ENCODE results near the gene MYO18A.
"Not testable (repeated sequence)": the region's sequence is repeated elsewhere in the genome, so short reads cannot be mapped to it uniquely, and the experiment has no call there.

Gene MYO18A, protein sequence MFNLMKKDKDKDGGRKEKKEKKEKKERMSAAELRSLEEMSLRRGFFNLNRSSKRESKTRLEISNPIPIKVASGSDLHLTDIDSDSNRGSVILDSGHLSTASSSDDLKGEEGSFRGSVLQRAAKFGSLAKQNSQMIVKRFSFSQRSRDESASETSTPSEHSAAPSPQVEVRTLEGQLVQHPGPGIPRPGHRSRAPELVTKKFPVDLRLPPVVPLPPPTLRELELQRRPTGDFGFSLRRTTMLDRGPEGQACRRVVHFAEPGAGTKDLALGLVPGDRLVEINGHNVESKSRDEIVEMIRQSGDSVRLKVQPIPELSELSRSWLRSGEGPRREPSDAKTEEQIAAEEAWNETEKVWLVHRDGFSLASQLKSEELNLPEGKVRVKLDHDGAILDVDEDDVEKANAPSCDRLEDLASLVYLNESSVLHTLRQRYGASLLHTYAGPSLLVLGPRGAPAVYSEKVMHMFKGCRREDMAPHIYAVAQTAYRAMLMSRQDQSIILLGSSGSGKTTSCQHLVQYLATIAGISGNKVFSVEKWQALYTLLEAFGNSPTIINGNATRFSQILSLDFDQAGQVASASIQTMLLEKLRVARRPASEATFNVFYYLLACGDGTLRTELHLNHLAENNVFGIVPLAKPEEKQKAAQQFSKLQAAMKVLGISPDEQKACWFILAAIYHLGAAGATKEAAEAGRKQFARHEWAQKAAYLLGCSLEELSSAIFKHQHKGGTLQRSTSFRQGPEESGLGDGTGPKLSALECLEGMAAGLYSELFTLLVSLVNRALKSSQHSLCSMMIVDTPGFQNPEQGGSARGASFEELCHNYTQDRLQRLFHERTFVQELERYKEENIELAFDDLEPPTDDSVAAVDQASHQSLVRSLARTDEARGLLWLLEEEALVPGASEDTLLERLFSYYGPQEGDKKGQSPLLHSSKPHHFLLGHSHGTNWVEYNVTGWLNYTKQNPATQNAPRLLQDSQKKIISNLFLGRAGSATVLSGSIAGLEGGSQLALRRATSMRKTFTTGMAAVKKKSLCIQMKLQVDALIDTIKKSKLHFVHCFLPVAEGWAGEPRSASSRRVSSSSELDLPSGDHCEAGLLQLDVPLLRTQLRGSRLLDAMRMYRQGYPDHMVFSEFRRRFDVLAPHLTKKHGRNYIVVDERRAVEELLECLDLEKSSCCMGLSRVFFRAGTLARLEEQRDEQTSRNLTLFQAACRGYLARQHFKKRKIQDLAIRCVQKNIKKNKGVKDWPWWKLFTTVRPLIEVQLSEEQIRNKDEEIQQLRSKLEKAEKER (N-terminal part only)

GRCh38 chr17:29180034-29180787, at the start of gene MYO18A:
Gene MYO18A (minus strand): TSS chr17:29180398. CDS start chr17:29166940, 13,458 bp downstream.
- FAIRE-seq = no peak

DNA sequence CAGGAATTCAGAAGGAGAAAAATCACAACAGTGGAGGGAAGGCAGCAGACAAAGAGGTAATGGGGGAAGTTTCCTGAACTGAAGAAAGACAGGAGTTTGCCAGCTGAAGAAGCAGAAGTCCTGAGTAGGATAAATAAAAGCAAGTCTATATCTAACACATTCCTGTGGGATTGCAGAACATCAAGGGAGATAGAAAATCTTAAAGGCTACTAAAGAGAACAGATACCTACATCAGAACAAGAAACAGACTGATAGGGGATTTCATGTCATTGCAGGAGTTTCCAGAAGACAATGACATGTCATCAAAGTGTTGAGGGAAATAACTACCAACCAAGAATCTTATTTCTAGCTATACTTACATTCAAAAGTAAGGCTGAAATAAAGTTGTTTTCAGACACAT, 45.2 kb upstream of the MYO18A start:
- FAIRE-seq = no peak

DNA sequence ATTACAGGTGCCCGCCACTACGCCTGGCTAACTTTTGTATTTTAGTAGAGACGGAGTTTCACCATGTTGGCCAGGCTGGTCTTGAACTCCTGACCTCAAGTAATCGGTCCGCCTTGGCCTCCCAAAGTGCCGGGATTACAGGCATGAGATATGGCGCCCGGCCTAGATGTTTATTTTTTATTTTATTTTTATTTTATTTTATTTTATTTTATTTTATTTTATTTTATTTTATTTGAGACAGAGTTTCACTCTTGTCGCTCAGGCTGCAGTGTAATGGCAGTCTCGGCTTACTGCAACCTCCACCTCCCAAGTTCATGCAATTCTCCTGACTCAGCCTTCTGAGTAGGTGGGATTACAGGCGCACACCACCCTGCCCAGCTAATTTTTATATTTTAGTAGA, 41.1 kb upstream of the MYO18A start:
- not testable (repeated sequence) for FAIRE-seq

GRCh38 chr17:29219378-29220047, 39.3 kb upstream of the MYO18A start:
- peak; percentile 95 for FAIRE-seq

DNA sequence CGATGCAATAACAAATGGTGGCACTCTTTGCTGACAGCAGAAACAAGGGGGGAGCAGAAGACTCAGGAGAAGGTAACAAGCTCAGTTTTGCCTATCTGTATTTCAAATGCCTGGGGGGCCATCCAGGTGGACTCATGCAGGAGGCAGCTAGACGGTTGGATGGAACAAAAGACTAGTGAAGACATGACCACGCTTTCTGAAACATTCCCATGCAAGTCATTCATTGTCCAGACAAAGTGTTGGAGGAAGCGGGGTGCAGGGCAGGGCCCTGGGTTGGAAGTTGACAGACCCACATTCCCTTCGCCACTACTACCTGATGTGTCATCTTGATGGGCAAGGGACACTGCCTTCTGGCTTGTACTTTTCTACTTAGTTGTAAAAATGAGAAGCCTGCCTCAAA, 36.7 kb upstream of the MYO18A start:
- FAIRE-seq = no peak

- no peak for FAIRE-seq
These were observed 36.0 kb upstream of the MYO18A start for GRCh38 chr17:29216181-29216580.

- no peak for FAIRE-seq
These were observed 35.5 kb upstream of the MYO18A start for GRCh38 chr17:29215717-29216116.

DNA sequence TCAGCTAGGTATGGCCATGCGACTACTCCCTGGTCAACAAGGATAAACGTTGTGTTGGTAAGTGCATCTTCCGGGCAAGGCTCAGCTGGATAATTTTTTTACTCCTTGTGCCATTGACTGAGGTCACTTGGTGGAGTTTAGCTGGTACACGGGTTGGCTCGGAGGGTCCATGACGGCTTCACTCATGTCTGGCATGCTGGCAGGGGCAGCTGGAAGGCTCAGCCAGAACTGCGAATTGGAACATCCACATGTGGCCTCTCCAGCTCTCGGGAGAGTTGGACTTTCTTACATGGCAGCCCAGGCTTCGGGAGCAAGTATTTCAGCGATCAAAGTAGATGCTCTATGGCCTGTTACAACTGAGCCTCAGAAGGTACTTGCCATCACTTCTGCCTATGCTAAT, 35.0 kb upstream of the MYO18A start:
- no peak for FAIRE-seq

DNA sequence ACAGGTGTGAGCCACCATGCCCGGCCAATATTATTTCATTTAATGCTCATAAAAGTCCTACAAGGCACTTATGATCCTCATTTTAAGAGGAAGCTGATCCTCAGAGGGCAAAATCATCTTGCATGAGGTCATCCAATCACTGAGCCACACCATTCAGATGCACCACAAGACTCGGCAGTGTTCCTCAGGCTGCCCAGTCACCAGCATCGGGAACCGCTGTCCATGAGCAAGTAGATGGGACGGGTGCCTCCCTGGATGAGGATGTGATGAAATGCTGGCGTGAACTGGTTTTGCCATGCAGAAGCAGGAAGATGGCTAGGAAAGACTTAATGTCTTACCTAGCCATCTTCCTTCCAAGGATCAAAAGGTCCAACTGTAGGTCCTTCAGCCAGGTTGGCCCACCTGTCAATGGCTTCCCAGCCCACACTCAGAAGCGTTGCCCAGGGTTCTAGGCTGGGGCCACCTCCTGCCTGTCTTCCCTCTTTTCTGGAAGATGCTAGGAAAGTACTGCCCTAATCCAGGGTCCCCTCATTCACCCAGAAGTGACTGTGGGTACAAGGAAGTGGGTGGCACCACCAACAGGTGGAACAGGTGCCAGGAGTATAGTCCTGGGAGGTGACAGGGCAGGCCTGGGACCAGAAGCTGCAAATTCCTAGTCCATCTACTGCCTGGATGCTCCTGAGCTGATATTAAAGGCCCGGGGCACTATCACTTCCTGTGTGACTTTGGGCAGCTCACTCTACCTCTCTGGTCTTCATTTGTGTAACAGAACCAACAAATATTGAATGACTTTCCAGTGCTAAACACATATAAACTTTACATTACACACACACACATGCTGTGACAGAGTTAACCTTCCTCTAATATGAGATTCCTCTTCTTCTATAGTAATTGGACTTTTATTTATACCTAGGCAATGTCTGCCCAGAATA, 34.3 kb upstream of the MYO18A start:
- FAIRE-seq = no peak

DNA sequence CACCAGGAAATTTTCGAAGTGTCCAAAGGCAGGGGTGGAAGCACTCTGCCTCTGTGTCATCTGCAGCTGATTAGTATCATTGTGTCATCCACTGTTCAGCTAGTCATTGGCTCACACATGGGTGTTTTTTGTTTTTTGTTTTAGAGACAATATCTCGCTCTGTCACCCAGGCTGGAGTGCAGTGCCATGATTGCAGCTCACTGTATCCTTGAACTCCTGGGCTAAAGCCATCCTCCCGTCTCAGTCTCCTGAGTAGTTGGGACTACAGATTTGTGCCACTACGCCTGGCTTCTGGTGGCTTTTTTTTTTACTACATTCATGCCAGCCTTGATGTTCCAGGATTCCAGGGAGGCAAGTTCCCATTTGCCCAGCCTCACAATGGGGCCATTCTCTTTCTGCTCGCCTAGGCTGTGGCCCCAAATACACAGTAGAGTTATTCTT, 32.5 kb upstream of the MYO18A start:
- no peak for FAIRE-seq

- no peak for FAIRE-seq
These were observed 32.0 kb upstream of the MYO18A start for GRCh38 chr17:29212094-29212631.

- FAIRE-seq = no peak
These were observed 30.7 kb upstream of the MYO18A start for GRCh38 chr17:29210879-29211278.

DNA sequence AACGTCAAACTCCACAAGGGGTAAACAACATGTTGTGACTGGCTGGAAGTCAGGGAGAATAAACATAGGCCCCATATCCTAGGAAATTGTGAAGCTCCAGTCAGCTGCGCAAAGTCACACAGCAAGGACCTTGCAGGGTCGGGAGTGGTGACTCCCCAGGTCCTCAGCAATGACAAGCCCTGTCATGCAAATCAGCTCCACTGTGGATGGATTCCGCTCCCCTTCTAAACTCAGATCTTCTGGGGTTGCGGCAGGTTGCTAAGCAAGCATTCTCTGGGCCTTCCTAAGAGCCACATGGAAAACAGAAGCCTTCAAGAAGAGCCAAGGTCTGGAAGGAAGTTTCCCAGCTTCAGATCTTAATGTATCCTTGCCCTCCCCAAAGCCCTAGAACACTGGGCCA, 28.9 kb upstream of the MYO18A start:
- no peak for FAIRE-seq

- no peak for FAIRE-seq
These were observed 27.8 kb upstream of the MYO18A start for GRCh38 chr17:29207975-29208374.

DNA sequence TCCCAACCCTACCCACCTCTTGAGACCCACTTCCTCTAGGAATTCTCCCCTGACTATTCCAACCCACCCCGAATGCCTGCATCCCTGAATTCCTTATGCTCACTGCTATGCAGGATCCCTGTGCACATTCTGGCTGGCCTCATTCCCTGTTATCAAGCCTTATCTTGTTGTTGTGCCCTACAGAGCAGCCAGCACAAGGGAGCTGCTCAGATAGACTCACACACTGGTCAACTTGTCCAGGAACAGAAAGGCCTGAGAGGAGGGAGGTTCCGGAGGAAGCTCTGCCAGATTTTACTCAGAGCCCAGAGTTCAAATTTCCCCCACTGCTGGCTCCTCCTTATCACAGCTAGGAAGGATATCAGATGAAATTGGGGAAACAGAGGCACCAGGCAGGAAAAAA, 24.8 kb upstream of the MYO18A start:
- FAIRE-seq = no peak

DNA sequence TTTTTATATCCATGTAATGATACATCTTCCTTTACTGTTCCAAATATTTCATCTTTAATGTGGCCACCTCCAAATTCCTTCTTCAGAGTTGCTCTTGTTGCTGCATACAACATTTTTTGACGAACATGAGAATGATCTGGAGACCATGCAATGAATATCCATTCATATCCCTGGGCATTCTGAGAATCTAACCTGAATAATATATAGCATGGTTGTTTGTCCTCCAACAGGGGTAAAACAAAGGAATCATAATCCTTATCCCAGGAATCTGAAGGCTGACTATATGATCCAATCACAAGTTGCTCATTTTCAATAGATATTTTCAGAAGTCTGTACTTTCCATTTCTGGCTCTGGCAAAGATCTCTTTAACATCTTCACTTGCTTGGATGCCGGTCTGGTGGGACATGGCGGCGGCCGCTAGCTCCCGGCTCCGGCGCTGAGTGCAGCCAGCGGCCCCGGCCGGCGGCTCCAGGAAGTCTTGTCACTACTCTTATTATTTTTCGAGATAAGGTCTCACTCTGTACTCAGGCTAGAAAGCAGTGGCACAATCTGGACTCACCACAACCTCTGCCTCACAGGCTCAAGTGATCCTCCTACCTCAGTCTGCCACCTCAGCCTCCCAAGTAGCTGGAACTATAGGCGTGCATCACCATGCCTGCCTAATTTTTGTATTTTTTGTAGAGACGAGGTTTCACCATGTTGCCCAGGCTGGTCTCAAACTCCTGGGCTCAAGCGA, 24.0 kb upstream of the MYO18A start:
- not testable (repeated sequence) for FAIRE-seq

DNA sequence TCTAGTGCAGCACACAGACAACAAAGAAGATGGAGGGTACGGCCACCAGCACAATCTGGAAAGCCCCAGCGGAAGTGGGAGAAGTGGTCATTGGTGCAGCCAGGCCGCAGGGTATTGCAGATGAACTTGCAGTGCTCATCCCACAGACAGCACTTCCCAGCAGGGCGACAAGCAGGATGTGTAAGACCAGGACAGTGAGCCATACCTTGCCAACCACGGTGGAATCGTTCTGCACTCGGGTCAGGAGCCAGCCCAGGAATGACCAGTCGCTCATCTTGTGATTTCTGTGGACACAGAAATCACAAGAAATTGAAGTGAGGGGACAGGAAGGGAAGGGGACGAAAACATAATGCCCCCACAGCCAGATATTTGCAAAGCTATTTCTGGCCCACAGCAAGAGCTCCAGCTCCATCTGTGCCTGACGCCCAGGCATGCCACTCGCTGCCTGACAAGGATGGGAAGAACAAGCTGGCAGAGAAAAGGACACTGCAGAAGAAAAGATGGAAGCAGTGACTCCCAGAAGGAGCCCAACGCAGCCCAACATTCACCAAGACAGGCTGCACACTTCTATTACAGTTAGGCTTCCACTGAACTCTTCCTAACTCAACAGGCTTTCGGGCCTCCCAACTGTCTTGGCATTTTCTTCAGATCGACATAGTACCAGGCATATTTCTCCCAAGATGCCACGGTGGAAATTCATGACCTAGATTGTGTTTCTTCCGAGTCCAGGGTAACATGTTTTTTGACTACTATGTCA, 17.5 kb upstream of the MYO18A start:
- no peak for FAIRE-seq

DNA sequence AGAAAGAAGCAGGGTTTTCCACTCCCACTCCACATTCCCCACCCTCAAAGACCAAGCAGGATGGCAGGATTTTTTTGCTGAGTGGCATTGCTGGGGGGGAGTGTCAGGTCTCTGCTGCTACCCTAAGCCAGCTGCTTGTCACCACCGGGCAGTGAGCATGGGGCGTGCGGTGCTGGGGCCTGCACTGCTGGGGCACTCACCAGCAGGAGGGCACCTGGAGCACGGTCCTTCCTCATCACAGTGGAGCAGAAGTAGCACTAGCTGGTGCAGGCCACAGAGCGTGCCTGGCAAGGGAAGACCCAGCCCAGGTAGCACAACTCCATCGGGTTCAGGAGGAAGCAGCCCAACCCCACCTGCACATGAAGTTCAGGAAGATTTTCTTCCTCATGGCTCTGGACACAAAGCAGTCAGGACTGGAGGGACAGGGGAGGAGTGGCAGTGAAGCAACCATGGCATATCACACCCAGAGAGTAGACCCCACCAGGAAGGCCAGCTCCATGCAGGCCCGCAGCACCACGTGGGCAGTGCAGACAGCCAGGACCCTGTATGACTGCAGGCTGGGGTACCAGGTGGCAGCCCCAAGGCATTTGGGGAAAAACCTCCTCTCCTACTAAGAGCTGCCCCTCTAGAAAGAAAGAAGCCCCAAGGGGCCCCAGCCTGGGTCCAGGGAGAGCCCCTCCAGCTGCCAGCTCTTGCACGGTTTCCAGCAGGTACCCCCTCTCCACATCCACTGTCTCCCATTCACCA, 16.7 kb upstream of the MYO18A start:
- FAIRE-seq = no peak
